ENCODE measurements around the gene IPO9. TPM values are rescaled to one million over a fixed set of nuclear protein-coding genes. Genes with fewer than 3 reads are reported as not detected.

The IPO9 gene
- polyA plus RNA-seq: 35.8 and 42.9 TPM in 2 replicates

GRCh38 chr1:201828820-201829774 lies at the start of gene IPO9:
Gene IPO9, plus strand, starts transcription at chr1:201829157. Its CDS starts 53 bp downstream, at chr1:201829210.

GRCh38 chr1:201888282-201889089 lies 59.5 kb downstream of the IPO9 start, which contains the start of gene SHISA4:
Gene SHISA4, plus strand, starts transcription at chr1:201888898. Its CDS starts 97 bp downstream, at chr1:201888995.

Other genes with a start within 250 kb of the IPO9 start
- 0.59 and 2.1 TPM in 2 replicates for gene SHISA4, start 59.7 kb downstream of the IPO9 start, polyA plus RNA-seq
- gene LMOD1, start 117.4 kb downstream of the IPO9 start, polyA plus RNA-seq: 0.34 and 1.6 TPM in 2 replicates
- gene TIMM17A, start 126.3 kb downstream of the IPO9 start, polyA plus RNA-seq: 252 and 365 TPM in 2 replicates
- gene RNPEP, start 153.5 kb downstream of the IPO9 start, polyA plus RNA-seq: 1.8 and 4.9 TPM in 2 replicates
- gene ELF3, start 181.4 kb downstream of the IPO9 start, polyA plus RNA-seq: 0.59 TPM in 1 of 2 replicates, not detected in the other

Data from Purkinje cell (primary cell).